Measurements from ENCODE around the gene PATJ.

PATJ gene

GRCh38 chr1:62110198-62110817, 368.0 kb downstream of the PATJ start (continued):
- no peak for TF ChIP-seq SNAI2 (CRISPR knock-in tag; IDR thresholded peaks at IDR 0.05)
- TF ChIP-seq CSDC2 (CRISPR knock-in tag; IDR thresholded peaks at IDR 0.05), result no peak
- TF ChIP-seq ESRRG (CRISPR knock-in tag; IDR thresholded peaks at IDR 0.05), result no peak
- no peak for TF ChIP-seq RARB (CRISPR knock-in tag; IDR thresholded peaks at IDR 0.05)
- TF ChIP-seq, protein P1, sequence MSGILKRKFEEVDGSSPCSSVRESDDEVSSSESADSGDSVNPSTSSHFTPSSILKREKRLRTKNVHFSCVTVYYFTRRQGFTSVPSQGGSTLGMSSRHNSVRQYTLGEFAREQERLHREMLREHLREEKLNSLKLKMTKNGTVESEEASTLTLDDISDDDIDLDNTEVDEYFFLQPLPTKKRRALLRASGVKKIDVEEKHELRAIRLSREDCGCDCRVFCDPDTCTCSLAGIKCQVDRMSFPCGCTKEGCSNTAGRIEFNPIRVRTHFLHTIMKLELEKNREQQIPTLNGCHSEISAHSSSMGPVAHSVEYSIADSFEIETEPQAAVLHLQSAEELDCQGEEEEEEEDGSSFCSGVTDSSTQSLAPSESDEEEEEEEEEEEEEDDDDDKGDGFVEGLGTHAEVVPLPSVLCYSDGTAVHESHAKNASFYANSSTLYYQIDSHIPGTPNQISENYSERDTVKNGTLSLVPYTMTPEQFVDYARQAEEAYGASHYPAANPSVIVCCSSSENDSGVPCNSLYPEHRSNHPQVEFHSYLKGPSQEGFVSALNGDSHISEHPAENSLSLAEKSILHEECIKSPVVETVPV (CRISPR knock-in tag; IDR thresholded peaks at IDR 0.05), result no peak
- TF ChIP-seq POU6F1 (CRISPR knock-in tag; IDR thresholded peaks at IDR 0.05; ENCODE audit: borderline replicate concordance, low read depth), result no peak
- no peak for TF ChIP-seq ZFP3 (CRISPR knock-in tag; IDR thresholded peaks at IDR 0.05)
- TF ChIP-seq ISL1 (CRISPR knock-in tag; IDR thresholded peaks at IDR 0.05), result no peak

DNA sequence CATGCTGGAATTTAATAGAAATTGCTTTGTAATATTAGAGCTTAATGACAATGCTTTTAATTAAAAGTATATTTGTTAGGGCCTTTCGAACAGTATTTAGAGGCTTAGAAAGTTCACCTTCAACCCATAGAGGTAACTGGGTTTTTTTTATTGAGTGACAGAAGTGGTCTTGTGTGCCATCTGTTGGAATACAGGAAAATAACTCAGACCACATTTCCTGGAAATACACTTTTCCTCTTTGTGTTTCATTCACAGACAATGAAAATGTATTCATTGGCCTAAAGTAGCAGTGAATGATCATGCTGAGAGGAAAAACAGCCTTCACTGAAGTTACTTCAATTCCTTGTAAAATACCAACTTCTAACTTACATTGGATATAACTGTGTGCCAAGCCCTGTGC, 368.8 kb downstream of the PATJ start:
- TF ChIP-seq ZFP3 (CRISPR knock-in tag; IDR thresholded peaks at IDR 0.05), result no peak
- TF ChIP-seq BACH2 (CRISPR knock-in tag; IDR thresholded peaks at IDR 0.05; ENCODE audit: borderline replicate concordance), result no peak
- TF ChIP-seq POU6F1 (CRISPR knock-in tag; IDR thresholded peaks at IDR 0.05; ENCODE audit: borderline replicate concordance, low read depth), result no peak
- no peak for TF ChIP-seq ZNF70 (CRISPR knock-in tag; IDR thresholded peaks at IDR 0.05)
- no peak for TF ChIP-seq GLIS3 (CRISPR knock-in tag; IDR thresholded peaks at IDR 0.05)
- no peak for TF ChIP-seq ZFP30 (CRISPR knock-in tag; IDR thresholded peaks at IDR 0.05)
- TF ChIP-seq TOX (CRISPR knock-in tag; IDR thresholded peaks at IDR 0.05; ENCODE audit: borderline replicate concordance), result no peak
- no peak for TF ChIP-seq CSDC2 (CRISPR knock-in tag; IDR thresholded peaks at IDR 0.05)
- TF ChIP-seq ISL1 (CRISPR knock-in tag; IDR thresholded peaks at IDR 0.05), result no peak
- no peak for TF ChIP-seq ZNF565 (CRISPR knock-in tag; conservative IDR thresholded peaks at IDR 0.05; ENCODE audit: low read depth)
- no peak for TF ChIP-seq PPARA (CRISPR knock-in tag; IDR thresholded peaks at IDR 0.05; ENCODE audit: borderline replicate concordance)
- TF ChIP-seq, protein P2, sequence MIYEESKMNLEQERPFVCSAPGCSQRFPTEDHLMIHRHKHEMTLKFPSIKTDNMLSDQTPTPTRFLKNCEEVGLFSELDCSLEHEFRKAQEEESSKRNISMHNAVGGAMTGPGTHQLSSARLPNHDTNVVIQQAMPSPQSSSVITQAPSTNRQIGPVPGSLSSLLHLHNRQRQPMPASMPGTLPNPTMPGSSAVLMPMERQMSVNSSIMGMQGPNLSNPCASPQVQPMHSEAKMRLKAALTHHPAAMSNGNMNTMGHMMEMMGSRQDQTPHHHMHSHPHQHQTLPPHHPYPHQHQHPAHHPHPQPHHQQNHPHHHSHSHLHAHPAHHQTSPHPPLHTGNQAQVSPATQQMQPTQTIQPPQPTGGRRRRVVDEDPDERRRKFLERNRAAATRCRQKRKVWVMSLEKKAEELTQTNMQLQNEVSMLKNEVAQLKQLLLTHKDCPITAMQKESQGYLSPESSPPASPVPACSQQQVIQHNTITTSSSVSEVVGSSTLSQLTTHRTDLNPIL (CRISPR knock-in tag; IDR thresholded peaks at IDR 0.05; ENCODE audit: low read depth), result no peak
- no peak for TF ChIP-seq OSR1 (CRISPR knock-in tag; IDR thresholded peaks at IDR 0.05)

GRCh38 chr1:62113507-62113906, 371.2 kb downstream of the PATJ start:
- ATAC-seq, result no peak
- TF ChIP-seq OSR1 (CRISPR knock-in tag; IDR thresholded peaks at IDR 0.05), result no peak
- TF ChIP-seq ZFP30 (CRISPR knock-in tag; IDR thresholded peaks at IDR 0.05), result no peak
- TF ChIP-seq PPARA (CRISPR knock-in tag; IDR thresholded peaks at IDR 0.05; ENCODE audit: borderline replicate concordance), result no peak
- TF ChIP-seq ESRRG (CRISPR knock-in tag; IDR thresholded peaks at IDR 0.05), result no peak
- TF ChIP-seq TCF4 (CRISPR knock-in tag; IDR thresholded peaks at IDR 0.05; ENCODE audit: borderline replicate concordance), result no peak
- no peak for TF ChIP-seq ZNF8 (CRISPR knock-in tag; IDR thresholded peaks at IDR 0.05)
- no peak for TF ChIP-seq CSDC2 (CRISPR knock-in tag; IDR thresholded peaks at IDR 0.05)
- TF ChIP-seq, protein P3, sequence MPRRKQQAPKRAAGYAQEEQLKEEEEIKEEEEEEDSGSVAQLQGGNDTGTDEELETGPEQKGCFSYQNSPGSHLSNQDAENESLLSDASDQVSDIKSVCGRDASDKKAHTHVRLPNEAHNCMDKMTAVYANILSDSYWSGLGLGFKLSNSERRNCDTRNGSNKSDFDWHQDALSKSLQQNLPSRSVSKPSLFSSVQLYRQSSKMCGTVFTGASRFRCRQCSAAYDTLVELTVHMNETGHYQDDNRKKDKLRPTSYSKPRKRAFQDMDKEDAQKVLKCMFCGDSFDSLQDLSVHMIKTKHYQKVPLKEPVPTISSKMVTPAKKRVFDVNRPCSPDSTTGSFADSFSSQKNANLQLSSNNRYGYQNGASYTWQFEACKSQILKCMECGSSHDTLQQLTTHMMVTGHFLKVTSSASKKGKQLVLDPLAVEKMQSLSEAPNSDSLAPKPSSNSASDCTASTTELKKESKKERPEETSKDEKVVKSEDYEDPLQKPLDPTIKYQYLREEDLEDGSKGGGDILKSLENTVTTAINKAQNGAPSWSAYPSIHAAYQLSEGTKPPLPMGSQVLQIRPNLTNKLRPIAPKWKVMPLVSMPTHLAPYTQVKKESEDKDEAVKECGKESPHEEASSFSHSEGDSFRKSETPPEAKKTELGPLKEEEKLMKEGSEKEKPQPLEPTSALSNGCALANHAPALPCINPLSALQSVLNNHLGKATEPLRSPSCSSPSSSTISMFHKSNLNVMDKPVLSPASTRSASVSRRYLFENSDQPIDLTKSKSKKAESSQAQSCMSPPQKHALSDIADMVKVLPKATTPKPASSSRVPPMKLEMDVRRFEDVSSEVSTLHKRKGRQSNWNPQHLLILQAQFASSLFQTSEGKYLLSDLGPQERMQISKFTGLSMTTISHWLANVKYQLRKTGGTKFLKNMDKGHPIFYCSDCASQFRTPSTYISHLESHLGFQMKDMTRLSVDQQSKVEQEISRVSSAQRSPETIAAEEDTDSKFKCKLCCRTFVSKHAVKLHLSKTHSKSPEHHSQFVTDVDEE (CRISPR knock-in tag; IDR thresholded peaks at IDR 0.05), result no peak
- no peak for TF ChIP-seq ZNF565 (CRISPR knock-in tag; conservative IDR thresholded peaks at IDR 0.05; ENCODE audit: low read depth)
- TF ChIP-seq GLIS3 (CRISPR knock-in tag; IDR thresholded peaks at IDR 0.05), result no peak
- no peak for TF ChIP-seq POU6F1 (CRISPR knock-in tag; IDR thresholded peaks at IDR 0.05; ENCODE audit: borderline replicate concordance, low read depth)
- TF ChIP-seq ZC3H10 (CRISPR knock-in tag; IDR thresholded peaks at IDR 0.05), result no peak
- TF ChIP-seq BACH2 (CRISPR knock-in tag; IDR thresholded peaks at IDR 0.05; ENCODE audit: borderline replicate concordance), result no peak
- no peak for TF ChIP-seq PATZ1 (CRISPR knock-in tag; IDR thresholded peaks at IDR 0.05; ENCODE audit: borderline replicate concordance)
- no peak for TF ChIP-seq TOX (CRISPR knock-in tag; IDR thresholded peaks at IDR 0.05; ENCODE audit: borderline replicate concordance)
- no peak for TF ChIP-seq ARNTL (CRISPR knock-in tag; IDR thresholded peaks at IDR 0.05; ENCODE audit: borderline replicate concordance, low read depth)
- TF ChIP-seq, protein P2 (CRISPR knock-in tag; IDR thresholded peaks at IDR 0.05; ENCODE audit: low read depth), result no peak

More for the DNA sequence above, 368.8 kb downstream of the PATJ start:
- no peak for ATAC-seq
